HEK293T (cell line): ENCODE data around the gene ISOC1.

ENCODE experiments used
- BHLHE40 ChIP-seq: fragments of 450-650 bp; IDR thresholded peaks from 2 replicates; pipeline ENCODE4 v1.6.1; 2016; ENCODE audit warnings: mild to moderate bottlenecking, moderate library complexity, borderline replicate concordance
- FOXM1 ChIP-seq: fragments of 450-650 bp; IDR thresholded peaks from 2 replicates; pipeline ENCODE4 v1.6.1; 2017; ENCODE audit warnings: mild to moderate bottlenecking, borderline replicate concordance
- HDGF ChIP-seq: fragments of 450-650 bp; IDR thresholded peaks from 2 replicates; pipeline ENCODE4 v1.6.1; 2017; ENCODE audit warnings: antibody characterized with exemption, borderline replicate concordance
- L3MBTL2 ChIP-seq: fragments of 450-650 bp; conservative IDR thresholded peaks from 2 replicates; pipeline ENCODE4 v1.6.1; 2016; ENCODE audit warnings: mild to moderate bottlenecking
- SP1 ChIP-seq: fragments of 450-650 bp; IDR thresholded peaks from 2 replicates; pipeline ENCODE4 v1.6.1; 2017
- SUZ12 ChIP-seq: fragments of 450-650 bp; IDR thresholded peaks from 2 replicates; pipeline ENCODE4 v1.6.1; 2016; ENCODE audit warnings: mild to moderate bottlenecking
- ZNF384 ChIP-seq: fragments of 450-650 bp; IDR thresholded peaks from 2 replicates; pipeline ENCODE4 v1.6.1; 2016

GRCh38 chr5:129096382-129096991 lies 1.9 kb downstream of the ISOC1 start:
- TF ChIP-seq ZNF384 = no peak
- TF ChIP-seq SUZ12 = no peak
- TF ChIP-seq L3MBTL2 = no peak
- TF ChIP-seq BHLHE40 = no peak
- no peak for TF ChIP-seq HDGF
- no peak for TF ChIP-seq FOXM1
- no peak for TF ChIP-seq SP1
